Neural crest cell (in vitro differentiated cells): Measurements from ENCODE around the gene ATP9B. TPM values are rescaled to one million over a fixed set of nuclear protein-coding genes. Genes with fewer than 3 reads are reported as not detected.
A peak's percentile ranks its signal among the peaks of the same experiment; 100 is the strongest.

Experiments
- DNase-seq: peaks from one replicate; pipeline ENCODE4 v3.0.0; 2021; ENCODE audit warnings: low read depth, mixed read lengths, low spot score
- H3K27ac Mint-ChIP-seq: one replicate; pipeline ENCODE4 v1.8.0; 2021; ENCODE audit warnings: mild to moderate bottlenecking, mixed read lengths; ENCODE audit not compliant: unreplicated experiment
- H3K27me3 Mint-ChIP-seq: 2 replicates; pipeline ENCODE4 v1.8.0; 2021; ENCODE audit warnings: low read depth, mild to moderate bottlenecking, mixed read lengths
- H3K36me3 Mint-ChIP-seq: 2 replicates; pipeline ENCODE4 v1.8.0; 2021; ENCODE audit warnings: low read depth, mild to moderate bottlenecking, mixed read lengths
- H3K4me1 Mint-ChIP-seq: 2 replicates; pipeline ENCODE4 v1.8.0; 2021; ENCODE audit warnings: mixed read lengths
- H3K4me3 Mint-ChIP-seq: one replicate; pipeline ENCODE4 v1.8.0; 2021; ENCODE audit warnings: mild to moderate bottlenecking, mixed read lengths
- H3K9me3 Mint-ChIP-seq: 2 replicates; pipeline ENCODE4 v1.8.0; 2021; ENCODE audit warnings: mixed read lengths
- CTCF ChIP-seq: fragments of 200-600 bp; sonication (generic); conservative IDR thresholded peaks from 2 replicates; pipeline ENCODE4 v1.5.0; 2021; ENCODE audit warnings: antibody characterized with exemption, mild to moderate bottlenecking
- total RNA-seq: library from RNA; stranded (reverse); gene quantifications from 2 replicates; pipeline ENCODE4 v1.2.1, GENCODE V29; 2021

Gene ATP9B
- total RNA-seq, 1 donor from 2014 or later = 32.9 TPM

- H3K4me1 Mint-ChIP-seq = peaks cover 4% of the 10 kb centered on the region
- no peak for DNase-seq
- H3K9me3 Mint-ChIP-seq = no peaks in the 10 kb centered on the region
- H3K27me3 Mint-ChIP-seq = peaks cover 61% of the 10 kb centered on the region
- no peak overlapping the region for H3K27ac Mint-ChIP-seq
- no peaks in the 10 kb centered on the region for H3K36me3 Mint-ChIP-seq
- H3K4me3 Mint-ChIP-seq = no peak overlapping the region
- no peak for TF ChIP-seq CTCF
These were observed 318.8 kb downstream of the ATP9B start for GRCh38 chr18:79388043-79388442.

DNA sequence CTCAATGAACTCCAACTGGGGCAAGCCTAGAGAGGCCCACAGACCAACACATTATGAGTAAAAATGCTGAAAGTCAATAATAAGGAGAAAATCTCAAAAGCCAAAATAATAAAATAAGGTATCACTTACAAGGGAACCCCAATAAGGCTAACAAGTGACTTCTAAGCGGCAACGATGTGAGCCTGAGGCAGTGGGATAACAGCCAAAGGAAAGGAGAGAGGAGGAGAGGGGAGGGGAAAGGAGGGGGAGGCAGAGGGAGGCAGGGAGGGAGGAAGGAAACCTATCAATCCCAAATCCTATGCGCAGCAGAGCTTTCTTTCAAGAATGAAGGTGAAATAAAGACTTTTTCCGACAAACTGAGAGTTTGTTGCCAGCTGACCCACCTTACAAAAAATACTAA is 320.5 kb downstream of the ATP9B start:
- H3K4me1 Mint-ChIP-seq = peaks cover 10% of the 10 kb centered on the region
- DNase-seq = no peak
- no peak for TF ChIP-seq CTCF
- no peaks in the 10 kb centered on the region for H3K36me3 Mint-ChIP-seq
- peak overlapping the region; percentile 36 for H3K4me3 Mint-ChIP-seq
- H3K27ac Mint-ChIP-seq = no peak overlapping the region
- peaks cover 68% of the 10 kb centered on the region for H3K27me3 Mint-ChIP-seq
- H3K9me3 Mint-ChIP-seq = no peaks in the 10 kb centered on the region

DNA sequence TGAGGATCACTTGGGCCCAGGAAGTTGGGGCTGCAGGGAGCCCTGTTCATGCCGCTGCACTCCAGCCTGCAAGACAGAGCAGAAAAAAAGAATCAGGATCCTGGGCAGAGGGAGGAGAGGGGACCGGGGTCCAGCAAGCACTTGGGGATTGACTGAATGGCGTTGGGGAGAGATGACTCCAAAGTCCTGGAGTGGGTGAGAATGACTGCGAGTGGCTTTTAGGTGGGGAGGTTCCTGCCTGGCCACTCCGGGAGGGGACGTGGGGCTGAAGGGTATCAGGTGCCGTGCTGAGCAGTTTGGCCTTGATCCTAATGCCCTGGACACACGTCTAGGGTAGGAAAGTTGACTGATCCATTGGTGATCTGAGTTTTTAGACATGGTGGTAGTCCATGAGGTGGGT is 323.0 kb downstream of the ATP9B start:
- Mint-ChIP-seq H3K4me3 (peak overlapping the region; percentile 71), H3K9me3 (no peaks in the 10 kb centered on the region), H3K27ac (no peak overlapping the region), H3K36me3 (no peaks in the 10 kb centered on the region), H3K27me3 (peaks cover 85% of the 10 kb centered on the region), H3K4me1 (peaks cover 9% of the 10 kb centered on the region)
- TF ChIP-seq CTCF = no peak
- DNase-seq = no peak

GRCh38 chr18:79393181-79393634 is 324.0 kb downstream of the ATP9B start:
- Mint-ChIP-seq H3K9me3 (no peaks in the 10 kb centered on the region), H3K27ac (no peak overlapping the region), H3K27me3 (peaks cover 85% of the 10 kb centered on the region), H3K4me3 (peak overlapping the region; percentile 84), H3K36me3 (no peaks in the 10 kb centered on the region), H3K4me1 (peaks cover 6% of the 10 kb centered on the region)
- DNase-seq = no peak
- no peak for TF ChIP-seq CTCF

GRCh38 chr18:79393635-79394533 is 324.7 kb downstream of the ATP9B start:
- H3K9me3 Mint-ChIP-seq = no peaks in the 10 kb centered on the region
- peaks cover 85% of the 10 kb centered on the region for H3K27me3 Mint-ChIP-seq
- H3K4me1 Mint-ChIP-seq = peaks cover 8% of the 10 kb centered on the region
- H3K4me3 Mint-ChIP-seq = peak overlapping the region; percentile 84
- no peak overlapping the region for H3K27ac Mint-ChIP-seq
- H3K36me3 Mint-ChIP-seq = no peaks in the 10 kb centered on the region
- TF ChIP-seq CTCF = no peak
- no peak for DNase-seq
